ENCODE measurements around the gene HS1BP3. TPM values are rescaled to one million over a fixed set of nuclear protein-coding genes. Genes with fewer than 3 reads are reported as not detected.
A peak's percentile ranks its signal among the peaks of the same experiment; 100 is the strongest.

The HS1BP3 gene
- total and polyA plus RNA-seq, 2 donors = 7.2 to 17.4 TPM

- no peak for DNase-seq (ENCODE audit: low read depth in 6 of 9, low spot score in 9 of 9)
- Histone ChIP-seq H3K27me3 (ENCODE audit: control insufficient read depth in 2 of 2, insufficient read depth in 1 of 2, low read length in 1 of 2) (no peaks in the 10 kb centered on the region), H3K4me1 (ENCODE audit: control insufficient read depth in 2 of 2, insufficient read depth in 2 of 2, low read length in 2 of 2) (peaks cover 0 to 12% of the 10 kb centered on the region in 2 donors), H3K9me3 (ENCODE audit: control insufficient read depth in 2 of 2, insufficient read depth in 1 of 2, low read length in 1 of 2) (no peaks in the 10 kb centered on the region), H3K36me3 (ENCODE audit: control insufficient read depth in 2 of 2, insufficient read depth in 2 of 2, low read length in 1 of 2) (no peaks in the 10 kb centered on the region), H3K4me3 (ENCODE audit: low read length in 2 of 2) (no peak overlapping the region), H3K27ac (ENCODE audit: low read depth in 1 of 2, low read length in 1 of 2) (no peak overlapping the region)
- 99% methylated on average over 6 of the region's 6 CpGs for WGBS
Measured at GRCh38 chr2:20570249-20570648, 80.6 kb downstream of the HS1BP3 start.

GRCh38 chr2:20569464-20570223, 81.3 kb downstream of the HS1BP3 start:
- no peak for DNase-seq (ENCODE audit: low read depth in 6 of 9, low spot score in 9 of 9)
- Histone ChIP-seq H3K27me3 (ENCODE audit: control insufficient read depth in 2 of 2, insufficient read depth in 1 of 2, low read length in 1 of 2) (no peaks in the 10 kb centered on the region), H3K9me3 (ENCODE audit: control insufficient read depth in 2 of 2, insufficient read depth in 1 of 2, low read length in 1 of 2) (no peaks in the 10 kb centered on the region), H3K36me3 (ENCODE audit: control insufficient read depth in 2 of 2, insufficient read depth in 2 of 2, low read length in 1 of 2) (no peaks in the 10 kb centered on the region), H3K4me1 (ENCODE audit: control insufficient read depth in 2 of 2, insufficient read depth in 2 of 2, low read length in 2 of 2) (peaks cover 0 to 12% of the 10 kb centered on the region in 2 donors), H3K27ac (ENCODE audit: low read depth in 1 of 2, low read length in 1 of 2) (no peak overlapping the region), H3K4me3 (ENCODE audit: low read length in 2 of 2) (no peak overlapping the region)
- WGBS = 70% methylated on average over 7 of the region's 7 CpGs

GRCh38 chr2:20568501-20569463, 82.1 kb downstream of the HS1BP3 start:
- Histone ChIP-seq H3K36me3 (ENCODE audit: control insufficient read depth in 2 of 2, insufficient read depth in 2 of 2, low read length in 1 of 2) (no peaks in the 10 kb centered on the region), H3K4me1 (ENCODE audit: control insufficient read depth in 2 of 2, insufficient read depth in 2 of 2, low read length in 2 of 2) (peaks cover 0 to 10% of the 10 kb centered on the region in 2 donors), H3K27me3 (ENCODE audit: control insufficient read depth in 2 of 2, insufficient read depth in 1 of 2, low read length in 1 of 2) (no peaks in the 10 kb centered on the region), H3K4me3 (ENCODE audit: low read length in 2 of 2) (no peak overlapping the region), H3K27ac (ENCODE audit: low read depth in 1 of 2, low read length in 1 of 2) (peak overlapping the region in 1 of 2 donors; percentile 26), H3K9me3 (ENCODE audit: control insufficient read depth in 2 of 2, insufficient read depth in 1 of 2, low read length in 1 of 2) (no peaks in the 10 kb centered on the region)
- no peak for DNase-seq (ENCODE audit: low read depth in 6 of 9, low spot score in 9 of 9)
- 88% methylated on average over 13 of the region's 13 CpGs for WGBS

- DNase-seq (ENCODE audit: low read depth in 6 of 9, low spot score in 9 of 9) = no peak
- no peaks in the 10 kb centered on the region for H3K9me3 ChIP-seq (ENCODE audit: control insufficient read depth in 2 of 2, insufficient read depth in 1 of 2, low read length in 1 of 2)
- peaks cover 0 to 5% of the 10 kb centered on the region in 2 donors for H3K4me1 ChIP-seq (ENCODE audit: control insufficient read depth in 2 of 2, insufficient read depth in 2 of 2, low read length in 2 of 2)
- H3K36me3 ChIP-seq (ENCODE audit: control insufficient read depth in 2 of 2, insufficient read depth in 2 of 2, low read length in 1 of 2) = no peaks in the 10 kb centered on the region
- no peak overlapping the region for H3K4me3 ChIP-seq (ENCODE audit: low read length in 2 of 2)
- no peak overlapping the region for H3K27ac ChIP-seq (ENCODE audit: low read depth in 1 of 2, low read length in 1 of 2)
- 87% methylated on average over 2 of the region's 2 CpGs for WGBS
- H3K27me3 ChIP-seq (ENCODE audit: control insufficient read depth in 2 of 2, insufficient read depth in 1 of 2, low read length in 1 of 2) = no peaks in the 10 kb centered on the region
Measured at GRCh38 chr2:20567926-20568179, 83.0 kb downstream of the HS1BP3 start.

Other genes with a start within 250 kb of the HS1BP3 start
- 59.0 TPM for gene RHOB, start 204.0 kb downstream of the HS1BP3 start, total RNA-seq
- gene RHOB, start 204.0 kb downstream of the HS1BP3 start, polyA plus RNA-seq = 281 TPM
- 0.09 TPM for gene GDF7, start 16.0 kb upstream of the HS1BP3 start, total RNA-seq
- 0.34 TPM for gene GDF7, start 16.0 kb upstream of the HS1BP3 start, polyA plus RNA-seq
- 23.1 TPM for gene LDAH, start 172.0 kb upstream of the HS1BP3 start, total RNA-seq
- 10.1 TPM for gene LDAH, start 172.0 kb upstream of the HS1BP3 start, polyA plus RNA-seq